Lung microvascular endothelial cell (primary cell): Measurements from ENCODE around the gene MYCL. TPM values are rescaled to one million over a fixed set of nuclear protein-coding genes. Genes with fewer than 3 reads are reported as not detected.
"Not testable (repeated sequence)": the region's sequence is repeated elsewhere in the genome, so short reads cannot be mapped to it uniquely, and the experiment has no call there.

Experiments used
- DNase-seq, 2 donors: peaks; one replicate each; pipeline versions ENCODE4 v3.0.0 to v3.0.0-alpha.2; 2010; ENCODE audit warnings: low read depth in 2 of 2
- total RNA-seq: library from RNA; depleted of rRNA; stranded (reverse); fragments of >200 nt; gene quantifications from 2 replicates; pipeline ENCODE4 v1.2.1, GENCODE V29; 2014

Gene MYCL
- total RNA-seq, 1 donor from 2014 or later, result 0.20 TPM

- DNase-seq, result peak in 1 of 2 donors; percentile 8
Measured at GRCh38 chr1:39890880-39891279, 10.8 kb downstream of the MYCL start.

GRCh38 chr1:39890273-39890672 is 11.4 kb downstream of the MYCL start:
- DNase-seq, result no peak

GRCh38 chr1:39886757-39887231 is 14.9 kb downstream of the MYCL start:
- no peak for DNase-seq

GRCh38 chr1:39885516-39885915 is 16.2 kb downstream of the MYCL start:
- no peak for DNase-seq

GRCh38 chr1:39882152-39882551 is 19.6 kb downstream of the MYCL start:
- no peak for DNase-seq

GRCh38 chr1:39877980-39878956 is 23.4 kb downstream of the MYCL start:
- no peak for DNase-seq

GRCh38 chr1:39877231-39877778 is 24.4 kb downstream of the MYCL start:
- DNase-seq, result no peak

GRCh38 chr1:39876144-39876543 is 25.6 kb downstream of the MYCL start:
- DNase-seq, result peak in 1 of 2 donors; percentile 3

- no peak for DNase-seq
Measured at GRCh38 chr1:39872698-39873097, 29.0 kb downstream of the MYCL start.

GRCh38 chr1:39871796-39872195 is 29.9 kb downstream of the MYCL start:
- DNase-seq, result no peak

- DNase-seq, result not testable (repeated sequence)
Measured at GRCh38 chr1:39871043-39871442, 30.7 kb downstream of the MYCL start.

GRCh38 chr1:39869538-39870112 is 32.1 kb downstream of the MYCL start:
- DNase-seq, result not testable (repeated sequence)

- peak in 1 of 2 donors; percentile 4 for DNase-seq
Measured at GRCh38 chr1:39866767-39867166, 35.0 kb downstream of the MYCL start.

GRCh38 chr1:39865762-39866161 is 36.0 kb downstream of the MYCL start:
- no peak for DNase-seq

- no peak for DNase-seq
Measured at GRCh38 chr1:39863177-39863576, 38.5 kb downstream of the MYCL start.

- DNase-seq, result no peak
Measured at GRCh38 chr1:39861003-39861402, 40.7 kb downstream of the MYCL start.

- DNase-seq, result peak in 1 of 2 donors; percentile 4
Measured at GRCh38 chr1:39859859-39860812, 41.6 kb downstream of the MYCL start.

- no peak for DNase-seq
Measured at GRCh38 chr1:39858315-39858714, 43.4 kb downstream of the MYCL start.

- DNase-seq, result no peak
Measured at GRCh38 chr1:39857126-39857878, 44.4 kb downstream of the MYCL start.

- DNase-seq, result no peak
Measured at GRCh38 chr1:39854738-39855137, 47.0 kb downstream of the MYCL start.
